Prostate gland (tissue), 2 donors: ENCODE measurements around the gene PEX14. TPM values are rescaled to one million over a fixed set of nuclear protein-coding genes. Genes with fewer than 3 reads are reported as not detected.

Source experiments
- DNase-seq: peaks from one replicate; pipeline ENCODE4 v3.0.0-alpha.2; 2019; ENCODE audit warnings: low spot score
- H3K27ac ChIP-seq, 2 donors: fragments of 200-600 bp; sonication (generic); 2 replicates each; pipeline ENCODE4 v1.5.1; 2017 to 2019
- H3K27me3 ChIP-seq: fragments of 200-600 bp; sonication (generic); replicated peaks from 2 replicates; pipeline ENCODE4 v1.5.1; 2019; ENCODE audit not compliant: insufficient read depth
- H3K36me3 ChIP-seq, 2 donors: fragments of 200-600 bp; sonication (generic); 1 replicate in 1 of 2; 2 replicates in 1 of 2; pipeline versions ENCODE4 v1.5.1 to v1.8.1; 2017 to 2019
- H3K4me1 ChIP-seq: fragments of 200-600 bp; sonication (generic); replicated peaks from 2 replicates; pipeline ENCODE4 v1.5.1; 2019
- H3K4me3 ChIP-seq, 2 donors: fragments of 200-600 bp; sonication (generic); 2 replicates each; pipeline ENCODE4 v1.5.1; 2017 to 2019
- H3K9me3 ChIP-seq: fragments of 200-600 bp; sonication (generic); 2 replicates; pipeline ENCODE4 v1.5.1; 2017
- POLR2A ChIP-seq: fragments of 450-650 bp; IDR thresholded peaks from one replicate; pipeline ENCODE4 v1.6.1; 2016; ENCODE audit warnings: antibody characterized with exemption, mild to moderate bottlenecking
- POLR2AphosphoS5 ChIP-seq: sonication (generic); formaldehyde crosslinking; IDR thresholded peaks from one replicate; pipeline ENCODE4 v1.6.1; 2017; ENCODE audit warnings: antibody characterized with exemption
- WGBS: methylation state at CpG from one replicate; pipeline ENCODE4 v1.1.5; 2018; 5-methylcytosine and 5-hydroxymethylcytosine counted together
- intact Hi-C: fragments of 100-400 bp; cut with DNase I; formaldehyde crosslinking; loops from one replicate; pipeline ENCODE4 v1.14.2; 2022
- total RNA-seq, 2 donors: library from RNA; depleted of rRNA; stranded (reverse); fragments of >200 nt; gene quantifications; one replicate each; pipeline ENCODE4 v1.1.0, GENCODE V29; 2016
- TF ChIP-seq, protein P1 (sequence below), 4 experiments: fragments of 200-600 bp in 2 of 4; fragments of 450-650 bp in 2 of 4; sonication (generic) in 2 of 4; IDR thresholded peaks; 1 replicate in 3 of 4; 2 replicates in 1 of 4; pipeline ENCODE4 v1.5.1; 2016 to 2019; ENCODE audit warnings: antibody characterized with exemption in 4 of 4, mild to moderate bottlenecking in 2 of 4, moderate library complexity in 2 of 4

The PEX14 gene
- total RNA-seq, 2 donors from 2014 or later, result 26.1 to 34.7 TPM

DNA sequence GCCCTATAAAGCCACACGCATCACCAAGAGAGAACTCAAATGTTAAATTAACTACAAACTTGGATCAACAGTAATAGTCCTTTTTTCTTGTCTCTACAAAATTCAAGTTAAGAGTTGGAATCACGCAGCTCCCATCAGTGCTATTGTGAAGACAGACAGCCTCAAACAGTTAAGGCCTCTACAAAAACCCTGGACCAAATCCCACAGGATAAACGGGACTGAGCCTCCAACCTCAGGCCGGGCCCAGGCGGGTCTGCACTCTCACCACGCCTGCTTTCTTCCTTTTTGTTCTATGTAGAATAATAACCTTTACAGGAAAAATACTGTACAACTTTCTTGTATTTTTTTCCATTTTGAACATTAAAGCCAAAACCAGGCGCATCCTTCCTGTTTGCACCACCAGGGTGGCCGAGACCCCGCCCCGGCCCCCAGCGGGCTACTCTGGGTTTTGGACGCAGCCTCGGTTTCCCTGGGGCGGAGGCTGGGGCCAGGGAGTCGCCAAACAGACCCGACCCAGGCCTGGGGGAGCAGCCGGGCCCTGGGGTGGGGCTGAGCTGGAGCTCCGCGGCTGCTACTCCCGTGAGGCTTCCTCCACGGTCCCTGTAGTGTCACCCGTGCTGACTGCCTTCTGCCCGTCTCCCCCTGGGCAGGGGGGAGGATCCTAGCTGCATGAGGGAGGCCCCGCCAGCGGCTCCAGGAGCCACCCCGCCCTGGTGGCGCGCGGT, 163.2 kb downstream of the PEX14 start:
- Histone ChIP-seq H3K36me3 (peaks cover 0 to 5% of the 10 kb centered on the region in 2 donors), H3K27me3 (no peaks in the 10 kb centered on the region), H3K4me3 (peak overlapping the region; percentile 10 to 14), H3K4me1 (peaks cover 66% of the 10 kb centered on the region), H3K27ac (peak overlapping the region; percentile 95 to 98), H3K9me3 (no peaks in the 10 kb centered on the region)
- WGBS, result 50% methylated on average over 29 of the region's 29 CpGs
- TF ChIP-seq, protein P1, sequence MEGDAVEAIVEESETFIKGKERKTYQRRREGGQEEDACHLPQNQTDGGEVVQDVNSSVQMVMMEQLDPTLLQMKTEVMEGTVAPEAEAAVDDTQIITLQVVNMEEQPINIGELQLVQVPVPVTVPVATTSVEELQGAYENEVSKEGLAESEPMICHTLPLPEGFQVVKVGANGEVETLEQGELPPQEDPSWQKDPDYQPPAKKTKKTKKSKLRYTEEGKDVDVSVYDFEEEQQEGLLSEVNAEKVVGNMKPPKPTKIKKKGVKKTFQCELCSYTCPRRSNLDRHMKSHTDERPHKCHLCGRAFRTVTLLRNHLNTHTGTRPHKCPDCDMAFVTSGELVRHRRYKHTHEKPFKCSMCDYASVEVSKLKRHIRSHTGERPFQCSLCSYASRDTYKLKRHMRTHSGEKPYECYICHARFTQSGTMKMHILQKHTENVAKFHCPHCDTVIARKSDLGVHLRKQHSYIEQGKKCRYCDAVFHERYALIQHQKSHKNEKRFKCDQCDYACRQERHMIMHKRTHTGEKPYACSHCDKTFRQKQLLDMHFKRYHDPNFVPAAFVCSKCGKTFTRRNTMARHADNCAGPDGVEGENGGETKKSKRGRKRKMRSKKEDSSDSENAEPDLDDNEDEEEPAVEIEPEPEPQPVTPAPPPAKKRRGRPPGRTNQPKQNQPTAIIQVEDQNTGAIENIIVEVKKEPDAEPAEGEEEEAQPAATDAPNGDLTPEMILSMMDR (IDR thresholded peaks at IDR 0.05), result peak in 1 of 4 experiments; percentile 15
- TF ChIP-seq POLR2A, result no peak
- DNase-seq, result no peak
- intact Hi-C loops, result loop anchor here (5.0 to 10.0 kb wide), 2 partner anchors 44 to 227 kb away; no protein-coding TSS in a partner anchor

DNA sequence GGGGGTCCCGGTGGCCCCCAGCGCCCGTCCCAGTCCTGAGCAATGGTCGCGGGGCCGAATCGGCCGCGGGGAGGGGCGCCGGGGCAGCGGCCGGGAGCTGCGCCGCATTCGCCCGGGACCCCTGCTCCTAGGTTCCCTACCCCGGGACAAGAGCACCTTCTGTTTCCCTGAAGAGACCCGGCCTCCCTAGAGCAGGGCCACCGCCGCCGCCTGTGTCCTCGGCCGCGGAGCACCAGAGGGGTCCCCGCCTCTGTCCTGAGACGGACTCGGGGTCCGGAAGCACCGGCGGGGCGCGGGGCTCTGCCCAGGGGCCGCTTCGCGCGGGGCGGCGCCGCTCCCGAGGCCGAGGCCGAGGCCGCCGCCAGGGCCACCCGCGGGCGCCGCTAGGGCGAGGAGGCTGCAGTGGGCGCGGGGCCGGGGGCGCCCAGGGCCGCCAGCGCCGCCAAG, 163.8 kb downstream of the PEX14 start:
- H3K4me1 ChIP-seq, result peaks cover 60% of the 10 kb centered on the region
- intact Hi-C loops, result loop anchor here (5.0 to 10.0 kb wide), 2 partner anchors 44 to 226 kb away; no protein-coding TSS in a partner anchor
- WGBS, result 79% methylated on average over 28 of the region's 57 CpGs

DNA sequence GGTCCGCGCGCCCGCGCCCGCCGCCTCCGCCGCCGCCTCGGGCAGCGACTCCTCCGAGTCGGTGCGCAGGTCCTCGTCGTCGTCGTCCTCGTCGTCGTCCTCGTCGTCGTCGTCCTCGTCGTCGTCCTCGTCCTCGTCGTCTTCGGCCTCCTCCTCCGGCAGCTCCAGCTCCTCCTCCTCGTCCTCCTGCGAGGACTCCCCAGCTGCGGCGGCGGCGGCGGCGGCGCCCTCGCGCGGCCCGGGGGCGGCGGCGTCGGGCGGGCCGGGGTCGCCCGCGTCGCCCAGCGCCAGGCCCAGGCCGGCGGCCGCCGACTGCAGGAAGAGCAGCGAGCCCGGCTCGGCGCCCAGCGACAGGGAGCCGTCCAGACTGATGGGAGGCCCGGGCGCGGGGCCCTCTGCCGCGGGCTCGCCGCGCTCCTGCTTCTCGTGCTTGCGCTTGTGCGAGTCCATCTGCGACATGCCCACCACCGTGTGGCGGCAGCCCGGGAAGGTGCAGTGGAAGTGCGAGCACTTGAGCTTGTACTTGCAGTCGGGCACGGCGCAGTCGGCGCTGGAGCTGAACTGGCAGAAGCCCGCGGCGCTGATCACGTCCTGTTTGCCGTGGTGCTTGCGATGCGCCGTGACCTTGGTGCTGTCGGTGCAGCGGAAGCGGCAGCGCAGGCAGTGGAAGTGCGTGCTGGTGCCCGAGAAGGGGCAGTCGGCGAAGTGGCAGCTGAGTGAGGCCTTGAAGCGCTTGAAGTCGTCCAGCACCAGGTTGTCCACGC, 164.4 kb downstream of the PEX14 start:
- no peaks in the 10 kb centered on the region for H3K9me3 ChIP-seq
- intact Hi-C loops, result loop anchor here (5.0 to 10.0 kb wide), 2 partner anchors 43 to 226 kb away; no protein-coding TSS in a partner anchor
- no peak overlapping the region for H3K4me3 ChIP-seq
- H3K4me1 ChIP-seq, result peaks cover 60% of the 10 kb centered on the region
- DNase-seq, result no peak
- H3K36me3 ChIP-seq, result peaks cover 0 to 6% of the 10 kb centered on the region in 2 donors
- TF ChIP-seq POLR2AphosphoS5 (no peak), POLR2A (no peak)
- TF ChIP-seq, protein P1 (IDR thresholded peaks at IDR 0.05), result no peak
- 75% methylated on average over 103 of the region's 108 CpGs for WGBS
- H3K27ac ChIP-seq, result peak overlapping the region; percentile 89 to 90
- no peaks in the 10 kb centered on the region for H3K27me3 ChIP-seq

More for the DNA sequence above, 163.8 kb downstream of the PEX14 start:
- Histone ChIP-seq H3K27ac (peak overlapping the region; percentile 95 to 98), H3K36me3 (peaks cover 0 to 6% of the 10 kb centered on the region in 2 donors), H3K9me3 (no peaks in the 10 kb centered on the region), H3K4me3 (peak overlapping the region; percentile 10 to 14), H3K27me3 (no peaks in the 10 kb centered on the region)
- DNase-seq, result no peak
- TF ChIP-seq POLR2AphosphoS5, result no peak
- TF ChIP-seq POLR2A, result no peak
- TF ChIP-seq, protein P1 (IDR thresholded peaks at IDR 0.05), result no peak

DNA sequence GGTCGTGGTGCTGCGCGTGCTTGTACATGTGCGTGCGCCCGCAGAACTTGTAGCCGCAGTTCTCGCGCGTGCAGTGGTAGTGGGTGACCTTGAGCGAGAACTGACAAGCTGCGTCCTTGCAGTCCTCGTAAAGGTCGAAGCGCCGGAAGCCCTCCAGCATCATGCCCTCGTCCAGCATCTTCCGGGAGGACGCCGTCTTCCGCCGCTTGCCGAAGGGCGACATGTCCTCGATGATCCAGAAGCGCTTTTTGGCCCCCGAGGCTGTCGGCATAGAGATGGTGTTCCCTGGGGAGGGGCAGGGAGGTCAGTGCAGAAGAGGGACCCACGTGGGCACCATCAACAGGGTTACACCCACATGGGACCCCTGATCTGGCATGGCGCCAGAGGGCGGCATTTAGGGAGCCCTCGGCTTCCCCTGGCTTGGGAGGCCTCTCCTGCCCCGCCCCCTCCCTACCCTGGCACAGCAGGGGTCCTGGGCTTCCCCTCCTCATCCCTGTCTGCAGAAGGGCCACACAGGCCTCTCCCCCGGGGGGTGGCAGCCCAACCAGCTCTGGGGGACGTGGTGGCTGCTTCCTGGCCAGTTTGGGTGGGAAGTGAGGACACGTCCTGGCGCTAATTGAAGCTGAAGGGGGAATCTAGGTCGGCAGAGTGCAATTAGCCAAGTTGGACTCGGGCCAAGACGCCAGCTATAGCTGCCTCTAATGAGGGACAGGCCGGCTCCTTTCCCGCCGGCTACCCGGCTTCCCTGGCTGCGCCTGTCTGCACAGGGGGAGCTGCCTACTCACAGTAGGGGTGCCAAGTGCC, 165.2 kb downstream of the PEX14 start:
- no peaks in the 10 kb centered on the region for H3K9me3 ChIP-seq

More for the DNA sequence above, 165.2 kb downstream of the PEX14 start:
- WGBS, result 68% methylated on average over 45 of the region's 45 CpGs
- Histone ChIP-seq H3K27me3 (no peaks in the 10 kb centered on the region), H3K36me3 (peaks cover 3 to 11% of the 10 kb centered on the region in 2 donors), H3K27ac (peak overlapping the region; percentile 89 to 90), H3K4me3 (no peak overlapping the region), H3K4me1 (peaks cover 57% of the 10 kb centered on the region)
- DNase-seq, result no peak
- no peak for TF ChIP-seq POLR2AphosphoS5
- TF ChIP-seq POLR2A, result no peak
- TF ChIP-seq, protein P1 (IDR thresholded peaks at IDR 0.05), result no peak
- intact Hi-C loops, result loop anchor here (5.0 to 10.0 kb wide), 2 partner anchors 42 to 225 kb away; no protein-coding TSS in a partner anchor
